GM12873 (cell line): ENCODE data around the gene SNX25.

Experiments used
- TF ChIP-seq, protein P1 (sequence below): IDR thresholded peaks from 2 replicates; pipeline ENCODE4 v1.5.1; 2012; ENCODE audit warnings: low read depth, mild to moderate bottlenecking, moderate library complexity, low read length, control low read depth; ENCODE audit not compliant: insufficient read depth; ENCODE audit errors: missing control alignments

The SNX25 gene

DNA sequence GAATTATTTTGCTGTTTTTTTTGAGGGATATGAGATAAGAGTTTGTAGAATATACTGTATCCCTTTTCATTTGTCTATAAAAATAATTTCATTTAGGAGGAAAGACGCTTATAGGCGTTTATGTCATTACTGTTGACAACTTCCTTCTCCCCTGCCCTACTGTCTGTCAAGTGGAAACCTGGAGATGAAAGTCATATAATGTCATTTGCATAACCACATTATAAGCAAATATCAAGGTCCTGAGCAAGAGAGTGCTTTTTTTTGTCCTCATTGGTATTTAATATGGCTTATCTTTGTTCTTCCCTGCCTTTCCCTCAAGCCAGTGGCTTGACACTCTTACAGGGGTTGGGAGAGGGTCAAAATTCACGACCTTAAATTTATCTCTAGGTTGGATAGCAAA, 130.5 kb downstream of the SNX25 start:
- TF ChIP-seq, protein P1, sequence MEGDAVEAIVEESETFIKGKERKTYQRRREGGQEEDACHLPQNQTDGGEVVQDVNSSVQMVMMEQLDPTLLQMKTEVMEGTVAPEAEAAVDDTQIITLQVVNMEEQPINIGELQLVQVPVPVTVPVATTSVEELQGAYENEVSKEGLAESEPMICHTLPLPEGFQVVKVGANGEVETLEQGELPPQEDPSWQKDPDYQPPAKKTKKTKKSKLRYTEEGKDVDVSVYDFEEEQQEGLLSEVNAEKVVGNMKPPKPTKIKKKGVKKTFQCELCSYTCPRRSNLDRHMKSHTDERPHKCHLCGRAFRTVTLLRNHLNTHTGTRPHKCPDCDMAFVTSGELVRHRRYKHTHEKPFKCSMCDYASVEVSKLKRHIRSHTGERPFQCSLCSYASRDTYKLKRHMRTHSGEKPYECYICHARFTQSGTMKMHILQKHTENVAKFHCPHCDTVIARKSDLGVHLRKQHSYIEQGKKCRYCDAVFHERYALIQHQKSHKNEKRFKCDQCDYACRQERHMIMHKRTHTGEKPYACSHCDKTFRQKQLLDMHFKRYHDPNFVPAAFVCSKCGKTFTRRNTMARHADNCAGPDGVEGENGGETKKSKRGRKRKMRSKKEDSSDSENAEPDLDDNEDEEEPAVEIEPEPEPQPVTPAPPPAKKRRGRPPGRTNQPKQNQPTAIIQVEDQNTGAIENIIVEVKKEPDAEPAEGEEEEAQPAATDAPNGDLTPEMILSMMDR = no peak

DNA sequence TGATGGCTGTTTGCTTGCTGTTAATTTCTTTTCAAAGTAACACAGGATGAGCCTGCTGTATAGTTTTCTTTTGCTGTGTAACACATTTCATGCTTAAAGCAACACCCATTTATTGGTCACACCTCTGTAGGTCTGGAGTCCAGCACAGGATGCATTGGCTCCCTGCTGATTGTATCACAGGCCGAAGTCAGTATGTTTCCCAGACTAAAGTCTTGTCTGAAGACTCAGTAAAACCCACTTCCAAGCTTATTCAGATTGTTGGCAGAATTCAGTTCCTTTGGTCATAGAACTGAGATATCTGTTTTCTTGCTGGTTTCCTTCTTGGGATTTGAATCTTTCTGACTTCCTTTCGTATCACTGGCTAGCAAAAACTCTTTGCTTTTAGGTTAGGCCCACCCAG, 132.0 kb downstream of the SNX25 start:
- TF ChIP-seq, protein P1 = no peak

DNA sequence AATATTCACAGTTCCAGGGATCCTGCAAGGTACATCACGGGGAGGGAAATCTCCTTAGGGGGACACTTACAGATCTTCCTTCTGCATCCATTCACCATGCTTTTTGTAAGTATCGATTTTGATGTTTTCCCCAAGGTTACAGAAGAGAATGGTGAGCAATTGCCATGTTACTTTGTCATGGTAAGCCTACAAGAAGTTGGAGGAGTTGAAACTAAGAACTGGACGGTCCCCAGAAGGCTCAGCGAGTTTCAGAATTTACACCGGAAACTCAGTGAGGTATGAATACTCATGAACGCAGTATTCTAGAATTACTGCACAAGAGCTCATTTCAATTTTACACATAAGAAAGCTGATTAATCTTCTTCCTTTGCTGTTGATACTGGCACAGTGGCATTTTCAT, 132.4 kb downstream of the SNX25 start:
- TF ChIP-seq, protein P1 = no peak

DNA sequence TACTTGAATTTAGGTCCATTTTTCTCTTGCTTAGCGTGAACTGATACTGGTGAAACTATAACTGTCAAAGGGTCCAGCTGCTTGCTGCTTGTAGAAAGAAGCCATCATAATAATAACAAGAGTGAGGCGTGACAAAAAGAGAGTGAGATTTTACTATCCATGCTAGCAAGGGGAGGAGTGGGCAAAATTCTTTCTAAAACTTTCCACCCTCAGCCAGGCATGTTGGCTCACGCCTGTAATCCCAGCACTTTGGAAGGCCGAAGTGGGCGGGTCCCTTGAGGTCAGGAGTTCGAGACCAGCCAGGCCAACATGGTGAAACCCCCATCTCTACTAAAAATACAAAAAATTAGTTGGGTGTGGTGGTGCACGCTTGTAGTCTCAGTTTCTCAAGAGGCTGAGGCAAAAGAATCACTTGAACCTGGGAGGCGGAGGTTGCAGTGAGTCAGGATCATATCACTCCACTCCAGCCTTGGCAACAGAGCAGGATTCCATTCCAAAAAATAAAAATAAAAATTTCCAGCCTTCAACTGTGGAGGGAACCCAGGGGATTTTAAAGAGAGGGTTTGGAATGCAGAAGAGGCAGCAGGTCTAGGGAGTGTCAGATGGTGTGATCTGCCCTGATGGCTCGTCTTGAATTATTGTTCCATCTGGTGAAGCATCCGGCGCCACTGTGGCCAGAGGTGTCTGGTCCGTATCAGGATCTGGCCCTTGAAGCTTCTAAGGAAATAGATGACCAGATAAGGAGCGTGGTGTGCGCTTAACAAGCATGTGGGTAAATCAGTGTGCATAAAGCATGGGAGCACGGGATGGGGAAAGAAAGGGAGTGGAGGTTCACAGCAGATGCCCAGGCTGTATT, 134.6 kb downstream of the SNX25 start:
- TF ChIP-seq, protein P1 = no peak

DNA sequence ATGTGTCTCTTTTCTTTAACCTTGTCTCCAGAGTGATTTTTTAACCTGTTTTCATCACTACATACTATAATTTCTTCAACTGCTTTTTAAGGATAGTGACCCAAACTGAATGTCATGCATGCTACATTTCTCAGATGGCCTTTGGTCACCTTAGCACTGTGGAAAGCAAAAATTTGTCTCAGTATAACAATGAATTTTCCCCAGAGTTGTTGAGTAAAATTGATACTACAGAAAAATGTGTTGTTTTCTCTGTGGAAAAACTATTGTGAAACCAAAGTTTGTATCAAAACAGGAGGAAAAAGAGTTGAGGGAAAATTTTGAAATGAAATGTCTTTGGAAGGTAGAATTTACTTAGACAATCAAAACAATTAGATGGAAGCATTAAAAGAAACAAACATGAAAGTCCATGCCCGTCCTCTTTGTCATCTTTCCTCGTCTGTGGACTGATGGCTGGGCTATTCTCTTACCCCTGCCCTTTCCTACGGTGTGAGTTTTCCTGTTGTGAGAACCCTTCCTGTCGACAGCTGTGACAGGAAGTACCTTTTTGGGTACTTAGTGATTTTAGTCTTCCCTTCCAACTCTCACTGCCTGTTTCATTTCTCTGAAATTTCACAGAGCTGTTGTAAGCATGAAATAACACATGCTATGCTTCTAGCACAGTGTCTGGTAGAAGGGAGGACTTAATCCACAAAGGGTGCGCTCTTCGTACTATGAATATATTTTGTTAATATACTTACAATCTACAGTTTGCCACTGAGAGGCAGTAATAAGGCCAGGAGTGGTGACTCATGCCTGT, 135.5 kb downstream of the SNX25 start:
- TF ChIP-seq, protein P1 = no peak

DNA sequence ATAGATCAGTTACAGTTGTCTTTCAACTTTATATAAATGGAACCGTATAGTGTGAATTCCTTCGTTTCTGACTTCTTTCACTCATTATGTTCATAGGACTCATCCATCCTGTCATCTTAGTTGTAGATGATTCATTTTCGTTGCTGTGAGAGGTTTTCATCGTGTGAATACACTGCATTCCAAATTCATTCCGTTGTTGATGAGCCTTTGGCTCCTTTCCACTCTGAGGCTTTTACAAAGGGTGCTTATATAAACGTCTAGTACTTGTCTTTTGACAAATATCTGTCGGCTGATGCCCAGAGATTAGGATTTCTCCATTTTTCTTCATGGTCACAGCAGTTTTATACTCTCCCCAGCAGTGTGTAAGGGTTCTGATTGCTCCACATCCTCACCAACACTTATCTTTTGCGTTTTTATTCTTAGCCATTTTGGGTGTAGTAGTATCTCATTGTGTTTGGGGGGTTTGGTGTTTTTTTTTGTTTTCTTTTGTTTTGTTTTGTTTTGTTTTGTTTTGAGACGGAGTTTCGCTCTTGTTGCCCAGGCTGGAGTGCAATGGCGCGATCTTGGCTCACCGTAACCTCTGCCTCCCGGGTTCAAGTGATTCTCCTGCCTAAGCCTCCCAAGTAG, 137.7 kb downstream of the SNX25 start:
- TF ChIP-seq, protein P1 = no peak

DNA sequence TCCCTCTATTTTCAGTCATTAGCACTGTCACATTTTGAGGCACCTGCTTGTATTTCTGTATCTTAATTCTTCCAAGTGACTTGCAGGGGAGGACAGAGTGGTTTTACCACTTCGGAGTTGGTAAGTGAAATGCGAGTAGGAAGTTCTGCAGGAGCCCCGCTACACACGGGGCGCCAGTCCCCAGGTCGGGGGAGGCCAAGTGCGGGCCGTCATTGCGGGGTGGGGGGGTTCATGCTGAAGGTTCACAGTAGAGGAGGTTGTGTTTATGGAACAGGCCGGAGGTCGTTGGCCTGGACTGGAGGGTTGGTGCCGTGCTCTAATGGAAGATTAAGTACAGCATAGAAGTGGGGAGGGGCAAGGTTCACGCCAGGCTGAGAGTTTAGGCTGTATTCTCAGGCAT, 142.3 kb downstream of the SNX25 start:
- TF ChIP-seq, protein P1 = no peak
